Skeletal muscle tissue (tissue), 4 donors: ENCODE results near the gene NXF1. TPM values are rescaled to one million over a fixed set of nuclear protein-coding genes. Genes with fewer than 3 reads are reported as not detected.

ENCODE experiments used
- H3K27ac ChIP-seq: one replicate; pipeline ENCODE4 v1.7.0; 2013; ENCODE audit warnings: mild to moderate bottlenecking, low read depth, low read length, inconsistent platforms
- H3K27me3 ChIP-seq, 3 donors: one replicate each; pipeline ENCODE4 v1.7.0; 2013; ENCODE audit warnings: low read length in 3 of 3; ENCODE audit not compliant: control insufficient read depth in 3 of 3, insufficient read depth in 3 of 3
- H3K36me3 ChIP-seq, 3 donors: one replicate each; pipeline ENCODE4 v1.7.0; 2013; ENCODE audit warnings: low read length in 3 of 3; ENCODE audit not compliant: control insufficient read depth in 3 of 3, insufficient read depth in 3 of 3
- H3K4me1 ChIP-seq, 3 donors: one replicate each; pipeline ENCODE4 v1.7.0; 2013; ENCODE audit warnings: low read length in 3 of 3, mild to moderate bottlenecking in 3 of 3; ENCODE audit not compliant: control insufficient read depth in 3 of 3, insufficient read depth in 3 of 3
- H3K4me3 ChIP-seq, 3 donors: one replicate each; pipeline ENCODE4 v1.7.0; 2013; ENCODE audit warnings: low read length in 3 of 3
- H3K9ac ChIP-seq, 3 donors: one replicate each; pipeline ENCODE4 v1.7.0; 2013; ENCODE audit warnings: low read length in 3 of 3, mild to moderate bottlenecking in 3 of 3, moderate library complexity in 2 of 3, low read depth in 1 of 3
- H3K9me3 ChIP-seq, 3 donors: one replicate each; pipeline ENCODE4 v1.7.0; 2013; ENCODE audit warnings: low read length in 3 of 3; ENCODE audit not compliant: control insufficient read depth in 3 of 3
- total RNA-seq: library from RNA; depleted of rRNA; stranded (reverse); fragments of >200 nt; gene quantifications from one replicate; pipeline ENCODE4 v1.2.3, GENCODE V29; 2014
- donor health status: Osteomylitis.

Gene NXF1
- total RNA-seq, 1 donor from 2014 or later, result 12.5 TPM

- Histone ChIP-seq H3K36me3 (peaks cover 31 to 38% (median 34%) of the 10 kb centered on the region in 3 donors), H3K9ac (no peak overlapping the region), H3K9me3 (no peaks in the 10 kb centered on the region), H3K4me1 (peaks cover 38 to 64% (median 44%) of the 10 kb centered on the region in 3 donors), H3K4me3 (no peak overlapping the region), H3K27ac (no peak overlapping the region), H3K27me3 (no peaks in the 10 kb centered on the region)
Measured at GRCh38 chr11:62789576-62789975, 15.7 kb downstream of the NXF1 start.

- H3K27ac ChIP-seq, result no peak overlapping the region
- peak overlapping the region in 2 of 3 donors; percentile 13 to 15 for H3K4me3 ChIP-seq
- H3K27me3 ChIP-seq, result no peaks in the 10 kb centered on the region
- peak overlapping the region in 1 of 3 donors; percentile 45 for H3K9ac ChIP-seq
- peaks cover 38 to 64% (median 44%) of the 10 kb centered on the region in 3 donors for H3K4me1 ChIP-seq
- no peaks in the 10 kb centered on the region for H3K9me3 ChIP-seq
- peaks cover 25 to 32% (median 29%) of the 10 kb centered on the region in 3 donors for H3K36me3 ChIP-seq
Measured at GRCh38 chr11:62788991-62789390, 16.2 kb downstream of the NXF1 start.

GRCh38 chr11:62787005-62787759 is 18.1 kb downstream of the NXF1 start, which contains the start of gene TMEM179B:
TMEM179B (plus strand) TSS chr11:62787402; CDS start chr11:62787432, 30 bp downstream.
- Histone ChIP-seq H3K4me3 (peak within 1 kb of the TSS; percentile 79 to 98 (median 92)), H3K9me3 (no peaks in the 10 kb centered on the region), H3K27ac (peak within 1 kb of the TSS; percentile 93), H3K9ac (peak within 1 kb of the TSS; percentile 70 to 97 (median 95)), H3K27me3 (no peaks in the 10 kb centered on the region), H3K36me3 (peaks cover 23 to 30% (median 29%) of the 10 kb centered on the region in 3 donors), H3K4me1 (peaks cover 34 to 58% (median 38%) of the 10 kb centered on the region in 3 donors)

GRCh38 chr11:62786318-62787004 is 18.8 kb downstream of the NXF1 start:
- Histone ChIP-seq H3K36me3 (peaks cover 27 to 34% (median 32%) of the 10 kb centered on the region in 3 donors), H3K4me1 (peaks cover 30 to 53% (median 33%) of the 10 kb centered on the region in 3 donors), H3K9ac (peak overlapping the region; percentile 70 to 97 (median 95)), H3K27ac (peak overlapping the region; percentile 93), H3K4me3 (peak overlapping the region; percentile 79 to 98 (median 92)), H3K27me3 (no peaks in the 10 kb centered on the region), H3K9me3 (no peaks in the 10 kb centered on the region)

- Histone ChIP-seq H3K36me3 (peaks cover 23 to 29% (median 26%) of the 10 kb centered on the region in 3 donors), H3K27me3 (no peaks in the 10 kb centered on the region), H3K4me3 (no peak overlapping the region), H3K9me3 (no peaks in the 10 kb centered on the region), H3K4me1 (peaks cover 9 to 18% (median 10%) of the 10 kb centered on the region in 3 donors), H3K9ac (no peak overlapping the region), H3K27ac (no peak overlapping the region)
Measured at GRCh38 chr11:62782753-62783152, 22.5 kb downstream of the NXF1 start.

GRCh38 chr11:62778441-62778840 is 26.8 kb downstream of the NXF1 start:
- Histone ChIP-seq H3K9me3 (no peaks in the 10 kb centered on the region), H3K36me3 (peaks cover 45 to 52% (median 51%) of the 10 kb centered on the region in 3 donors), H3K9ac (peak overlapping the region in 1 of 3 donors; percentile 40), H3K4me3 (no peak overlapping the region), H3K4me1 (no peaks in the 10 kb centered on the region), H3K27ac (no peak overlapping the region), H3K27me3 (no peaks in the 10 kb centered on the region)

- Histone ChIP-seq H3K27ac (no peak overlapping the region), H3K4me1 (peaks cover 0 to 2% (median under 1%) of the 10 kb centered on the region in 3 donors), H3K27me3 (no peaks in the 10 kb centered on the region), H3K36me3 (peaks cover 41 to 48% (median 46%) of the 10 kb centered on the region in 3 donors), H3K9ac (peak overlapping the region in 1 of 3 donors; percentile 33), H3K4me3 (no peak overlapping the region), H3K9me3 (no peaks in the 10 kb centered on the region)
Measured at GRCh38 chr11:62777389-62777788, 27.9 kb downstream of the NXF1 start.

GRCh38 chr11:62775646-62776045 is 29.6 kb downstream of the NXF1 start:
- H3K4me3 ChIP-seq, result no peak overlapping the region
- H3K27me3 ChIP-seq, result no peaks in the 10 kb centered on the region
- H3K9ac ChIP-seq, result no peak overlapping the region
- peaks cover 32 to 40% (median 39%) of the 10 kb centered on the region in 3 donors for H3K36me3 ChIP-seq
- no peaks in the 10 kb centered on the region for H3K9me3 ChIP-seq
- peaks cover 4 to 13% (median 6%) of the 10 kb centered on the region in 3 donors for H3K4me1 ChIP-seq
- no peak overlapping the region for H3K27ac ChIP-seq

- Histone ChIP-seq H3K4me1 (peaks cover 15 to 26% (median 16%) of the 10 kb centered on the region in 3 donors), H3K9me3 (no peaks in the 10 kb centered on the region), H3K27ac (no peak overlapping the region), H3K27me3 (no peaks in the 10 kb centered on the region), H3K36me3 (peaks cover 30 to 40% (median 39%) of the 10 kb centered on the region in 3 donors), H3K4me3 (no peak overlapping the region), H3K9ac (peak overlapping the region in 1 of 3 donors; percentile 12)
Measured at GRCh38 chr11:62774407-62774806, 30.8 kb downstream of the NXF1 start.
